T-helper 9 cell (primary cell): ENCODE data around the gene ASB18.

Source experiments
- DNase-seq: peaks from one replicate; pipeline ENCODE4 v3.0.0-alpha.2; 2020

The ASB18 gene

GRCh38 chr2:236162031-236162845 lies 102.0 kb downstream of the ASB18 start:
- no peak for DNase-seq

- DNase-seq, result no peak
Measured at GRCh38 chr2:236161531-236161930, 102.7 kb downstream of the ASB18 start.

GRCh38 chr2:236161082-236161462 lies 103.1 kb downstream of the ASB18 start:
- DNase-seq, result no peak

- DNase-seq, result no peak
Measured at GRCh38 chr2:236160366-236161081, 103.7 kb downstream of the ASB18 start.

GRCh38 chr2:236159778-236160170 lies 104.4 kb downstream of the ASB18 start:
- no peak for DNase-seq

GRCh38 chr2:236158969-236159777 lies 105.0 kb downstream of the ASB18 start:
- no peak for DNase-seq

GRCh38 chr2:236157815-236158498 lies 106.2 kb downstream of the ASB18 start:
- no peak for DNase-seq

- no peak for DNase-seq
Measured at GRCh38 chr2:236157366-236157765, 106.8 kb downstream of the ASB18 start.

GRCh38 chr2:236156860-236157194 lies 107.4 kb downstream of the ASB18 start:
- DNase-seq, result no peak

GRCh38 chr2:236156095-236156859 lies 107.9 kb downstream of the ASB18 start:
- DNase-seq, result no peak

- DNase-seq, result no peak
Measured at GRCh38 chr2:236155406-236155805, 108.8 kb downstream of the ASB18 start.

- DNase-seq, result no peak
Measured at GRCh38 chr2:236146436-236146835, 117.8 kb downstream of the ASB18 start.

GRCh38 chr2:236143811-236144210 lies 120.4 kb downstream of the ASB18 start:
- no peak for DNase-seq
